GM18505 (cell line): ENCODE results near the gene NDUFB11.

Experiments used
- ATAC-seq: cut with Tn5 transposase; IDR thresholded peaks from one replicate; pipeline ENCODE4 v1.9.1; 2021; ENCODE audit not compliant: unreplicated experiment
- POLR2A ChIP-seq: IDR thresholded peaks from 4 replicates; pipeline ENCODE4 v1.6.1; 2011; ENCODE audit warnings: borderline replicate concordance; ENCODE audit not compliant: insufficient read depth, insufficient read length; ENCODE audit errors: extremely low read depth

NDUFB11 gene

GRCh38 chrX:47144626-47145394, at the start of gene NDUFB11, which contains the start of gene RBM10:
TSS of gene NDUFB11 (minus strand) at chrX:47144702. CDS start at chrX:47144679, 23 bp downstream.
TSS of gene RBM10 (plus strand) at chrX:47145221. CDS start at chrX:47147482, 2,261 bp downstream.
- peak; percentile 77 for TF ChIP-seq POLR2A

GRCh38 chrX:47193475-47194193, 49.1 kb upstream of the NDUFB11 start, which contains the start of gene UBA1:
TSS of gene UBA1 (plus strand) at chrX:47193829. CDS start at chrX:47198803, 4,974 bp downstream.
- TF ChIP-seq POLR2A, result peak; percentile 89
- ATAC-seq, result peak; percentile 85

More at GRCh38 chrX:47144626-47145394, at the start of gene NDUFB11, which contains the start of gene RBM10:
- ATAC-seq, result peak; percentile 90

GRCh38 chrX:47191806-47192401, 47.4 kb upstream of the NDUFB11 start:
- ATAC-seq, result no peak
- no peak for TF ChIP-seq POLR2A

- TF ChIP-seq POLR2A, result no peak
- no peak for ATAC-seq
Observed at GRCh38 chrX:47191331-47191730, 46.8 kb upstream of the NDUFB11 start.

- ATAC-seq, result peak; percentile 49
- peak; percentile 84 for TF ChIP-seq POLR2A
Observed at GRCh38 chrX:47190445-47191269, 46.2 kb upstream of the NDUFB11 start.

- TF ChIP-seq POLR2A, result no peak
- ATAC-seq, result no peak
Observed at GRCh38 chrX:47189906-47190305, 45.4 kb upstream of the NDUFB11 start.

GRCh38 chrX:47187106-47187677, 42.7 kb upstream of the NDUFB11 start:
- ATAC-seq, result no peak
- no peak for TF ChIP-seq POLR2A

- no peak for ATAC-seq
- no peak for TF ChIP-seq POLR2A
Observed at GRCh38 chrX:47186096-47186740, 41.7 kb upstream of the NDUFB11 start.

- ATAC-seq, result no peak
Observed at GRCh38 chrX:47185241-47185640, 40.7 kb upstream of the NDUFB11 start.

GRCh38 chrX:47184486-47184885, 40.0 kb upstream of the NDUFB11 start:
- ATAC-seq, result no peak

More at GRCh38 chrX:47185241-47185640, 40.7 kb upstream of the NDUFB11 start:
- no peak for TF ChIP-seq POLR2A

GRCh38 chrX:47182106-47182700, 37.7 kb upstream of the NDUFB11 start:
- no peak for ATAC-seq
- TF ChIP-seq POLR2A, result no peak

More at GRCh38 chrX:47184486-47184885, 40.0 kb upstream of the NDUFB11 start:
- no peak for TF ChIP-seq POLR2A
